HG03457 (cell line): ENCODE measurements around the gene FBXL17.
"Not testable (repeated sequence)": the region's sequence is repeated elsewhere in the genome, so short reads cannot be mapped to it uniquely, and the experiment has no call there.

Source experiments
- ATAC-seq: cut with Tn5 transposase; IDR thresholded peaks from one replicate; pipeline ENCODE4 v1.9.1; 2021; ENCODE audit warnings: moderate number of reproducible peaks; ENCODE audit not compliant: unreplicated experiment

FBXL17 gene

GRCh38 chr5:108171759-108172158 is 210.1 kb downstream of the FBXL17 start:
- ATAC-seq, result no peak

GRCh38 chr5:108168915-108169314 is 213.0 kb downstream of the FBXL17 start:
- ATAC-seq, result no peak

- no peak for ATAC-seq
Observed at GRCh38 chr5:108167174-108167573, 214.7 kb downstream of the FBXL17 start.

GRCh38 chr5:108164574-108164973 is 217.3 kb downstream of the FBXL17 start:
- ATAC-seq, result no peak

GRCh38 chr5:108152854-108153253 is 229.0 kb downstream of the FBXL17 start:
- ATAC-seq, result not testable (repeated sequence)

- no peak for ATAC-seq
Observed at GRCh38 chr5:108149369-108149768, 232.5 kb downstream of the FBXL17 start.

GRCh38 chr5:108148715-108149139 is 233.2 kb downstream of the FBXL17 start:
- ATAC-seq, result no peak

- no peak for ATAC-seq
Observed at GRCh38 chr5:108146222-108146621, 235.7 kb downstream of the FBXL17 start.

- no peak for ATAC-seq
Observed at GRCh38 chr5:108145351-108145750, 236.5 kb downstream of the FBXL17 start.

- ATAC-seq, result no peak
Observed at GRCh38 chr5:108144332-108144731, 237.6 kb downstream of the FBXL17 start.

GRCh38 chr5:108143581-108143980 is 238.3 kb downstream of the FBXL17 start:
- ATAC-seq, result no peak

GRCh38 chr5:108141676-108142075 is 240.2 kb downstream of the FBXL17 start:
- no peak for ATAC-seq

GRCh38 chr5:108136493-108136892 is 245.4 kb downstream of the FBXL17 start:
- no peak for ATAC-seq

GRCh38 chr5:108129129-108129528 is 252.8 kb downstream of the FBXL17 start:
- no peak for ATAC-seq

- ATAC-seq, result no peak
Observed at GRCh38 chr5:108125771-108126511, 256.0 kb downstream of the FBXL17 start.

GRCh38 chr5:108124596-108124995 is 257.3 kb downstream of the FBXL17 start:
- ATAC-seq, result no peak

- no peak for ATAC-seq
Observed at GRCh38 chr5:108122702-108123101, 259.2 kb downstream of the FBXL17 start.

- no peak for ATAC-seq
Observed at GRCh38 chr5:108118813-108119514, 262.9 kb downstream of the FBXL17 start.

- ATAC-seq, result no peak
Observed at GRCh38 chr5:108115673-108116072, 266.2 kb downstream of the FBXL17 start.

GRCh38 chr5:108113950-108114349 is 267.9 kb downstream of the FBXL17 start:
- ATAC-seq, result no peak

- no peak for ATAC-seq
Observed at GRCh38 chr5:108111736-108112135, 270.2 kb downstream of the FBXL17 start.

- ATAC-seq, result no peak
Observed at GRCh38 chr5:108109059-108109458, 272.8 kb downstream of the FBXL17 start.
